ENCODE data around the gene STK16. TPM values are rescaled to one million over a fixed set of nuclear protein-coding genes. Genes with fewer than 3 reads are reported as not detected.

The STK16 gene
- total and polyA plus RNA-seq, 2 of the 4 experiments (the other 2 are of a cell fraction), result 44.4 to 50.1 TPM

DNA sequence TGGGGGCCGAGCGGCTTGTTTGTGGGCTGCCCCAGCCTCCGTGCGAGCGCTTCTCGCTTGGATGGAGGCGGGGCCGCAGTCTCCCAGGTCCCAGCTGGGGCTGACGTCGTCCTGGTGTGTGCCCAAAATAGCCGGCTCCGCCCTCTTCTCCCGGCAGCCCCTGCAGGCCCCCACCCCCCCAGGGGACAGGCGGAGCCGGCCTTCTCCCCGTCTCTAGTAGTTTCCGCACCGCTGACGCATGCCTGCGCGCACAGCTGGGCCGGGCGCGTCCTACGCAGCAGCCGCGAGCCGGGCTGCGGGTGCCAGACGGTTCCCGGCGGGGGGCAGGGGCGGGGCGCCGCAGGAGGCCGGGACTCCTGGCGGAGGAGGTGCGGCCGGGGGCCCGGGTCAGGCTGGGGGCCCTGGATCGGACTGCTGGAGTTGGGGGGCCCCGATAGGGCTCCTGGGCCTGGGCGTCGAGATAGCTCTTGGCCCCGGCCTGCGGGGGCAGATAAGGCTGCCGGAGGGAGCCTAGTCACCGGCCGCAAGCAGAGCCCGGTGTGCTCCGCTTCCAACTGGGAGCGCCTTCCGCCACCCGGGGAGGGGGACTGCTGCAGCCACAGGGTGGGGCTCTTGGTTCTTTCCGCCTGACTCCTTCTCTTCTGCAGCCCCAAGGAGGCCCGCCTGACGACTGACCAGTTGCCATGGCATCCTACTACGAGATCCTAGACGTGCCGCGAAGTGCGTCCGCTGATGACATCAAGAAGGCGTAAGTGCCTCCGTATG, 34.1 kb downstream of the STK16 start, which contains the start of gene DNAJB2:
DNAJB2 (plus strand) TSS at position 216 of the 765 bp plus-strand sequence; CDS start at position 684, 468 bp downstream.
- peak within 1 kb of the TSS; percentile 90 for H4K5ac ChIP-seq (ENCODE audit: low read depth, low read length)
- peak within 1 kb of the TSS; percentile 82 for H3K27ac ChIP-seq (ENCODE audit: insufficient read depth, low read length)
- peak; percentile 91 for ATAC-seq (ENCODE audit: low read depth)
- in situ Hi-C loops (cut with MboI; ENCODE audit: low sequenced_read_pairs) (no loop called here), dilution Hi-C loops (cut with HindIII; ENCODE audit: low sequenced_read_pairs, unreplicated experiment) (no loop called here), intact Hi-C loops (cut with micrococcal nuclease) (loop anchor here (1.0 to 5.0 kb wide), 3 partner anchors 10 to 102 kb away; partner anchors contain the start of genes ABCB6, CNPPD1 and RETREG2)
- H3K18ac ChIP-seq (ENCODE audit: low read depth, low read length), result peak within 1 kb of the TSS; percentile 80
- peak within 1 kb of the TSS; percentile 91 for H2BK20ac ChIP-seq (ENCODE audit: low read depth, low read length)
- BruUV-seq (replicated peaks), result no TSS peak
- H3K9me3 ChIP-seq (ENCODE audit: control insufficient read depth, insufficient read depth, low read length), result no peaks in the 10 kb centered on the region
- peak within 1 kb of the TSS; percentile 95 for H3K4me2 ChIP-seq (ENCODE audit: low read depth, low read length)
- ChIA-PET POLR2A (ENCODE audit: unreplicated experiment) (interaction anchor here (0.5 kb wide), 1 partner anchor 9 kb away, joined by 3 read pairs; no protein-coding TSS in a partner anchor), CTCF (interaction anchor here (0.6 to 3.2 kb wide), 7 partner anchors 10 to 108 kb away, joined by 3 to 29 read pairs (median 3); no protein-coding TSS in a partner anchor)
- 1% methylated on average over 27 of the region's 65 CpGs; no CpG with 5 or more reads in 1 of the 2 experiments for WGBS, 2 experiments (ENCODE audit: extremely low coverage in 2 of 2, insufficient read length in 1 of 2)
- H3K14ac ChIP-seq (replicated peaks; ENCODE audit: low read depth, low read length), result peak within 1 kb of the TSS; percentile 96
- peak within 1 kb of the TSS; percentile 67 for H4K91ac ChIP-seq (ENCODE audit: insufficient read depth, low read depth, low read length)
- H4K8ac ChIP-seq (ENCODE audit: low read depth in 2 of 2, low read length in 2 of 2), result peak within 1 kb of the TSS; percentile 87; a peak in 3 of 4 replicates
- H2BK5ac ChIP-seq (ENCODE audit: low read depth, low read length, poor library complexity, severe bottlenecking), result peak within 1 kb of the TSS; percentile 79
- H3K4me1 ChIP-seq (ENCODE audit: control insufficient read depth, insufficient read depth, low read length), result peaks cover 14% of the 10 kb centered on the region
- H2BK15ac ChIP-seq (ENCODE audit: low read depth, low read length), result peak within 1 kb of the TSS; percentile 75; the same call in 2 of the 3 replicates
- peak within 1 kb of the TSS; percentile 85 for H3K9ac ChIP-seq (ENCODE audit: low read depth, low read length)
- peak within 1 kb of the TSS; percentile 85 for H3K4ac ChIP-seq (ENCODE audit: low read depth, low read length)
- peak; percentile 99 for DNase-seq
- peak within 1 kb of the TSS; percentile 96 for H2AK5ac ChIP-seq (ENCODE audit: low read depth, low read length)
- H3K23ac ChIP-seq (ENCODE audit: low read depth, low read length), result peak within 1 kb of the TSS; percentile 83
- H2AK9ac ChIP-seq (replicated peaks; ENCODE audit: low read depth, low read length, poor library complexity), result peak within 1 kb of the TSS; percentile 49
- H3K4me3 ChIP-seq (ENCODE audit: insufficient read depth, low read depth, low read length), result peak within 1 kb of the TSS; percentile 65
- peaks cover 16 to 30% of the 10 kb centered on the region in 2 experiments for H3K79me1 ChIP-seq (ENCODE audit: low read depth in 1 of 2, low read length in 2 of 2)
- peak within 1 kb of the TSS; percentile 87 for H3K56ac ChIP-seq (ENCODE audit: extremely low read depth, insufficient read depth, low read length)
- H3K9me1 ChIP-seq (ENCODE audit: insufficient read depth, low read length), result peaks cover 8% of the 10 kb centered on the region
- peak within 1 kb of the TSS; percentile 96 for H2AFZ ChIP-seq (replicated peaks; ENCODE audit: low read length, poor library complexity)
- no peaks in the 10 kb centered on the region for H3K27me3 ChIP-seq (ENCODE audit: control insufficient read depth, insufficient read depth, low read length)
- H3K36me3 ChIP-seq (ENCODE audit: control insufficient read depth, insufficient read depth, low read length), result peaks cover 37% of the 10 kb centered on the region
- no peaks in the 10 kb centered on the region for H4K20me1 ChIP-seq (ENCODE audit: insufficient read depth, low read length)
- H2BK120ac ChIP-seq (ENCODE audit: low read depth, low read length), result peak within 1 kb of the TSS; percentile 96
- TF ChIP-seq RCOR1 (IDR thresholded peaks at IDR 0.05; ENCODE audit: insufficient replicate concordance, low read length) (no peak), NFE2L2 (IDR thresholded peaks at IDR 0.05; ENCODE audit: low read depth, low read length) (no peak; the same call in 1 of the 2 replicates), BHLHE40 (IDR thresholded peaks at IDR 0.05; ENCODE audit: low read depth, low read length) (peak; percentile 72), RFX5 (IDR thresholded peaks at IDR 0.05; ENCODE audit: low read depth, low read length) (no peak), ELK1 (IDR thresholded peaks at IDR 0.05; ENCODE audit: borderline replicate concordance, low read depth, low read length) (no peak), CTCF (conservative IDR thresholded peaks at IDR 0.05; ENCODE audit: low read depth, low read length) (peak; percentile 45), FOS (IDR thresholded peaks at IDR 0.05; ENCODE audit: low read depth, low read length) (0 out of 2 replicates have a peak, but pooled peaks have one; percentile 22), MXI1 (IDR thresholded peaks at IDR 0.05; ENCODE audit: borderline replicate concordance, low read depth, low read length) (peak; percentile 57; the same call in 1 of the 2 replicates), MAZ (IDR thresholded peaks at IDR 0.05; ENCODE audit: borderline replicate concordance, low read depth, low read length) (peak; percentile 96), CHD1 (IDR thresholded peaks at IDR 0.05; ENCODE audit: low read depth, low read length) (no peak; the same call in 1 of the 2 replicates), SMC3 (IDR thresholded peaks at IDR 0.05; ENCODE audit: low read depth, low read length) (peak; percentile 22; the same call in 1 of the 2 replicates), MAFK (IDR thresholded peaks at IDR 0.05; ENCODE audit: low read depth, low read length) (no peak), RAD21 (IDR thresholded peaks at IDR 0.05; ENCODE audit: low read length) (peak; percentile 37), CEBPB (IDR thresholded peaks at IDR 0.05; ENCODE audit: low read depth, low read length) (peak; percentile 38; the same call in 1 of the 2 replicates)

Measured in IMR-90 (cell line).